GM18951 (cell line): ENCODE data around the gene GNG5.
"Not testable (repeated sequence)": the region's sequence is repeated elsewhere in the genome, so short reads cannot be mapped to it uniquely, and the experiment has no call there.

Experiments used
- POLR2A ChIP-seq: IDR thresholded peaks from 4 replicates; pipeline ENCODE4 v1.6.1; 2011; ENCODE audit warnings: mild to moderate bottlenecking; ENCODE audit not compliant: insufficient read length, insufficient read depth; ENCODE audit errors: extremely low read depth
- in situ Hi-C: fragments of 300-500 bp; cut with MboI; formaldehyde crosslinking; loops from one replicate; pipeline ENCODE4 v1.12.0; 2022; ENCODE audit warnings: low sequenced_read_pairs, mixed read lengths, inconsistent platforms; ENCODE audit not compliant: unreplicated experiment

The GNG5 gene

GRCh38 chr1:84506002-84506728, at the start of gene GNG5, which contains the start of gene SPATA1:
Gene GNG5, minus strand, starts transcription at chr1:84506581. Its CDS starts 490 bp downstream, at chr1:84506091.
Gene SPATA1, plus strand, starts transcription at chr1:84506386. Its CDS starts 9,974 bp downstream, at chr1:84516360.
- in situ Hi-C loops = no loop called here
- TF ChIP-seq POLR2A = peak; percentile 79

- TF ChIP-seq POLR2A = no peak
- in situ Hi-C loops = no loop called here
Observed at GRCh38 chr1:84550826-84551225, 44.4 kb upstream of the GNG5 start.

GRCh38 chr1:84541679-84542078, 35.3 kb upstream of the GNG5 start:
- in situ Hi-C loops = no loop called here

GRCh38 chr1:84540759-84541158, 34.4 kb upstream of the GNG5 start:
- no peak for TF ChIP-seq POLR2A
- in situ Hi-C loops = no loop called here

More at GRCh38 chr1:84541679-84542078, 35.3 kb upstream of the GNG5 start:
- TF ChIP-seq POLR2A = no peak

GRCh38 chr1:84539972-84540371, 33.6 kb upstream of the GNG5 start:
- no peak for TF ChIP-seq POLR2A
- in situ Hi-C loops = no loop called here

- in situ Hi-C loops = no loop called here
Observed at GRCh38 chr1:84538599-84538998, 32.2 kb upstream of the GNG5 start.

GRCh38 chr1:84525779-84526178, 19.4 kb upstream of the GNG5 start:
- in situ Hi-C loops = no loop called here
- no peak for TF ChIP-seq POLR2A

More at GRCh38 chr1:84538599-84538998, 32.2 kb upstream of the GNG5 start:
- TF ChIP-seq POLR2A = no peak

- in situ Hi-C loops = no loop called here
- TF ChIP-seq POLR2A = no peak
Observed at GRCh38 chr1:84524590-84524989, 18.2 kb upstream of the GNG5 start.

- no peak for TF ChIP-seq POLR2A
- in situ Hi-C loops = no loop called here
Observed at GRCh38 chr1:84510668-84511067, 4.3 kb upstream of the GNG5 start.

- TF ChIP-seq POLR2A = no peak
- in situ Hi-C loops = no loop called here
Observed at GRCh38 chr1:84510165-84510564, 3.8 kb upstream of the GNG5 start.

- in situ Hi-C loops = no loop called here
- no peak for TF ChIP-seq POLR2A
Observed at GRCh38 chr1:84509029-84509428, 2.6 kb upstream of the GNG5 start.

GRCh38 chr1:84508510-84508909, 2.1 kb upstream of the GNG5 start:
- in situ Hi-C loops = no loop called here
- no peak for TF ChIP-seq POLR2A

GRCh38 chr1:84507887-84508286, 1.5 kb upstream of the GNG5 start:
- in situ Hi-C loops = not testable (repeated sequence)

- in situ Hi-C loops = no loop called here
- no peak for TF ChIP-seq POLR2A
Observed at GRCh38 chr1:84506729-84507453, 510 bp upstream of the GNG5 start.

- TF ChIP-seq POLR2A = no peak
- in situ Hi-C loops = no loop called here
Observed at GRCh38 chr1:84505493-84506001, 834 bp downstream of the GNG5 start.
